Neural crest cell (in vitro differentiated cells): Measurements from ENCODE around the gene ITPA. TPM values are rescaled to one million over a fixed set of nuclear protein-coding genes. Genes with fewer than 3 reads are reported as not detected.

Experiments used
- DNase-seq: peaks from one replicate; pipeline ENCODE4 v3.0.0; 2021; ENCODE audit warnings: low read depth, mixed read lengths, low spot score
- H3K27ac Mint-ChIP-seq: one replicate; pipeline ENCODE4 v1.8.0; 2021; ENCODE audit warnings: mild to moderate bottlenecking, mixed read lengths; ENCODE audit not compliant: unreplicated experiment
- H3K27me3 Mint-ChIP-seq: 2 replicates; pipeline ENCODE4 v1.8.0; 2021; ENCODE audit warnings: low read depth, mild to moderate bottlenecking, mixed read lengths
- H3K36me3 Mint-ChIP-seq: 2 replicates; pipeline ENCODE4 v1.8.0; 2021; ENCODE audit warnings: low read depth, mild to moderate bottlenecking, mixed read lengths
- H3K4me1 Mint-ChIP-seq: 2 replicates; pipeline ENCODE4 v1.8.0; 2021; ENCODE audit warnings: mixed read lengths
- H3K4me3 Mint-ChIP-seq: one replicate; pipeline ENCODE4 v1.8.0; 2021; ENCODE audit warnings: mild to moderate bottlenecking, mixed read lengths
- H3K9me3 Mint-ChIP-seq: 2 replicates; pipeline ENCODE4 v1.8.0; 2021; ENCODE audit warnings: mixed read lengths
- total RNA-seq: library from RNA; stranded (reverse); gene quantifications from 2 replicates; pipeline ENCODE4 v1.2.1, GENCODE V29; 2021
- TF ChIP-seq, protein P1 (sequence below): fragments of 200-600 bp; sonication (generic); conservative IDR thresholded peaks from 2 replicates; pipeline ENCODE4 v1.5.0; 2021; ENCODE audit warnings: antibody characterized with exemption, mild to moderate bottlenecking

Gene ITPA
- total RNA-seq, 1 donor from 2014 or later, result 67.0 TPM

GRCh38 chr20:3233991-3234498, 24.7 kb downstream of the ITPA start:
- TF ChIP-seq, protein P1, sequence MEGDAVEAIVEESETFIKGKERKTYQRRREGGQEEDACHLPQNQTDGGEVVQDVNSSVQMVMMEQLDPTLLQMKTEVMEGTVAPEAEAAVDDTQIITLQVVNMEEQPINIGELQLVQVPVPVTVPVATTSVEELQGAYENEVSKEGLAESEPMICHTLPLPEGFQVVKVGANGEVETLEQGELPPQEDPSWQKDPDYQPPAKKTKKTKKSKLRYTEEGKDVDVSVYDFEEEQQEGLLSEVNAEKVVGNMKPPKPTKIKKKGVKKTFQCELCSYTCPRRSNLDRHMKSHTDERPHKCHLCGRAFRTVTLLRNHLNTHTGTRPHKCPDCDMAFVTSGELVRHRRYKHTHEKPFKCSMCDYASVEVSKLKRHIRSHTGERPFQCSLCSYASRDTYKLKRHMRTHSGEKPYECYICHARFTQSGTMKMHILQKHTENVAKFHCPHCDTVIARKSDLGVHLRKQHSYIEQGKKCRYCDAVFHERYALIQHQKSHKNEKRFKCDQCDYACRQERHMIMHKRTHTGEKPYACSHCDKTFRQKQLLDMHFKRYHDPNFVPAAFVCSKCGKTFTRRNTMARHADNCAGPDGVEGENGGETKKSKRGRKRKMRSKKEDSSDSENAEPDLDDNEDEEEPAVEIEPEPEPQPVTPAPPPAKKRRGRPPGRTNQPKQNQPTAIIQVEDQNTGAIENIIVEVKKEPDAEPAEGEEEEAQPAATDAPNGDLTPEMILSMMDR, result no peak
- H3K4me1 Mint-ChIP-seq, result no peaks in the 10 kb centered on the region
- no peak overlapping the region for H3K27ac Mint-ChIP-seq
- peaks cover 46% of the 10 kb centered on the region for H3K27me3 Mint-ChIP-seq
- H3K36me3 Mint-ChIP-seq, result no peaks in the 10 kb centered on the region
- H3K9me3 Mint-ChIP-seq, result no peaks in the 10 kb centered on the region
- no peak overlapping the region for H3K4me3 Mint-ChIP-seq
- DNase-seq, result no peak

- Mint-ChIP-seq H3K4me3 (no peak overlapping the region), H3K4me1 (peaks cover 8% of the 10 kb centered on the region), H3K36me3 (no peaks in the 10 kb centered on the region), H3K27me3 (peaks cover 61% of the 10 kb centered on the region), H3K9me3 (no peaks in the 10 kb centered on the region), H3K27ac (no peak overlapping the region)
- TF ChIP-seq, protein P1, result no peak
- DNase-seq, result no peak
Observed at GRCh38 chr20:3235666-3236324, 26.5 kb downstream of the ITPA start.

DNA sequence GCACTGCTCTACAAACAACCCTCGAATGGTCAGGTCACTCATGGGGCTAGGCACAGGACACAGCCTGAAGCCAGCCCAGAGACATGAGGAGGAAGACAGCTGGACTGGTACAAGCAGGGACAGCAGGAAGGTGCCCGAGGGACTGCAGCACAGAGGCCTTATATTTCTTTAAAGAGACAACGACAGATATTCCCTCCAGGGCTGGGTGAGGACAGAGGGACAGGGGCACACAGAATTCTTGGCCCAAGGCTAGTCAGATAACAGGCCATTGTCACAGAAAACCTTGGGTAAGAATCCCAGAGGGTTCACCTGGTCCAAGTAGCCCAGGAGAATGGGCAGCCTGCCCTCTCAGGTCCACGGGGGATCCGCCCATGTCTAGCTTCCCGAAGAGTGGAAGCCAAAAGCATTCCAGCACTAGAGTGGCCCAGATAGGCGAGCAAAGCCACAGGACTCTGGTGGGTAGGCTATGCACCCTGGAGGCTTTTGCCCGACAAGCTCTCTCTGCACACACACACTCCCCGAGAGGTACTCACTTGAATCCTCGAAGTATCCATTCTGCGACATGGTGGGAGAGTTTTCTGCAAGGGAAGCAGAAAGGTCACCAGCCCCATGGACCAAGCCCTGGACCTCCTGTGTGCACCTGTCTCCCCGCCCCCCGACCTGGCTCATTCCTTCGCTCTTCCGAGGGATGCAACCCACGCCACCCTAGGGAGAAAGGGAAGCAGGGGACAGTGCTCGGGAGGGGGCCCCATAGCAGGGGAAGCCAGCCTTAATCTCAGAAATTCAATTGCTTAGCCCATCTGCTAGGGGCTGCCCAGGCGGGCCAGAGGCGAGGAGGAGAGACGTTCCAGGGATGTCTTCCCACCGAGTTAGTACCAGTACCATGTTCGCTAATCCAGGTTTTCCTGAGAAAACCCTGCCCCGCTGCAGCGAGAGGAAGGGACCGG, 28.0 kb downstream of the ITPA start:
- Mint-ChIP-seq H3K4me1 (peaks cover 8% of the 10 kb centered on the region), H3K36me3 (no peaks in the 10 kb centered on the region), H3K27me3 (peaks cover 76% of the 10 kb centered on the region), H3K4me3 (peak overlapping the region; percentile 68), H3K27ac (no peak overlapping the region), H3K9me3 (no peaks in the 10 kb centered on the region)
- no peak for DNase-seq
- TF ChIP-seq, protein P1, result no peak

GRCh38 chr20:3237958-3238615, 28.8 kb downstream of the ITPA start:
- H3K27me3 Mint-ChIP-seq, result peaks cover 81% of the 10 kb centered on the region
- peak overlapping the region; percentile 41 for H3K4me3 Mint-ChIP-seq
- DNase-seq, result no peak
- no peaks in the 10 kb centered on the region for H3K9me3 Mint-ChIP-seq
- H3K27ac Mint-ChIP-seq, result no peak overlapping the region
- peaks cover 8% of the 10 kb centered on the region for H3K4me1 Mint-ChIP-seq
- no peaks in the 10 kb centered on the region for H3K36me3 Mint-ChIP-seq
- TF ChIP-seq, protein P1, result no peak

DNA sequence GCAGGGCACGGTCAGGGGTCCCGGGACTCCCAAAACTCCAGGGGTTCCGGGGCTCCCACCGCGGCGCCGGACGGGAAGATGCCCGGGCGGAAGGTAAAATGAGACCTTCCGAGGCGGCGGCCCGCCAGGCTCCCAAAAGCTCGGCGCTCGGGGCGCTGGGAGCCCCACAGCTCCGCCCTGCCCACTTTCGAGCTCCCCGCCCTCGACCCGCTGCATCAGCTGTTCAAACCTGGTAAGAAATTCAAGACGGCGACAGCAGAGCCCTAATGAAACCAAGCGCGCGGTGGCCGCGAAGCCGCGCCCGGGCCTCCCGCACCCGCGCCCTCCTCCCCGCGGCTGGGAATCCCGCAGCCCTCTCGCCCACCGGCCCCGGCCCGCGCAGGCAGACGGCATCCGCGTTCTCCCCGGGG, 29.3 kb downstream of the ITPA start:
- TF ChIP-seq, protein P1, result no peak
- Mint-ChIP-seq H3K4me3 (peak overlapping the region; percentile 74), H3K9me3 (no peaks in the 10 kb centered on the region), H3K27ac (no peak overlapping the region), H3K27me3 (peaks cover 83% of the 10 kb centered on the region), H3K4me1 (peaks cover 8% of the 10 kb centered on the region), H3K36me3 (no peaks in the 10 kb centered on the region)
- no peak for DNase-seq
